GM18858 (cell line): ENCODE results near the gene CHRNA4.
"Not testable (repeated sequence)": the region's sequence is repeated elsewhere in the genome, so short reads cannot be mapped to it uniquely, and the experiment has no call there.

ENCODE experiments used
- ATAC-seq: cut with Tn5 transposase; IDR thresholded peaks from one replicate; pipeline ENCODE4 v1.9.1; 2021; ENCODE audit not compliant: unreplicated experiment

Gene CHRNA4

DNA sequence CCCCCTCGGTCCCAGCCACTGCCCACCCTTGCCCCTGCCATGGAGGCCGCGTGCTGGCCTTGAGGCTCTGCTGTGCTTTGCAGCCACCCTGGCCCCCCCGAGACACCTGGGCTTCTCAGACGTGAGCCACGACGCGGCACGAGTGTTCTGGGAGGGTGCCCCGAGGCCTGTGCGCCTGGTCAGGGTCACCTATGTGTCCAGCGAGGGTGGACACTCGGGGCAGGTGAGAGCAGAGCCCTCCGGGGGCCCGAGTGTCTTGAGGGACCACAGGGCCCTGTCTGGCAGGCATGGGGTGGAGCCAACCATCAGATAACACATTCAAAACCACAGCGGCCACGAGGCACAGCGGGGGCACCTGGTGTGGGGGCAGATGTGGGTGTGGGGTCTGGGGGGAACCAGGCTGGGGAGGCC lies 49.3 kb downstream of the CHRNA4 start:
- ATAC-seq, result no peak

DNA sequence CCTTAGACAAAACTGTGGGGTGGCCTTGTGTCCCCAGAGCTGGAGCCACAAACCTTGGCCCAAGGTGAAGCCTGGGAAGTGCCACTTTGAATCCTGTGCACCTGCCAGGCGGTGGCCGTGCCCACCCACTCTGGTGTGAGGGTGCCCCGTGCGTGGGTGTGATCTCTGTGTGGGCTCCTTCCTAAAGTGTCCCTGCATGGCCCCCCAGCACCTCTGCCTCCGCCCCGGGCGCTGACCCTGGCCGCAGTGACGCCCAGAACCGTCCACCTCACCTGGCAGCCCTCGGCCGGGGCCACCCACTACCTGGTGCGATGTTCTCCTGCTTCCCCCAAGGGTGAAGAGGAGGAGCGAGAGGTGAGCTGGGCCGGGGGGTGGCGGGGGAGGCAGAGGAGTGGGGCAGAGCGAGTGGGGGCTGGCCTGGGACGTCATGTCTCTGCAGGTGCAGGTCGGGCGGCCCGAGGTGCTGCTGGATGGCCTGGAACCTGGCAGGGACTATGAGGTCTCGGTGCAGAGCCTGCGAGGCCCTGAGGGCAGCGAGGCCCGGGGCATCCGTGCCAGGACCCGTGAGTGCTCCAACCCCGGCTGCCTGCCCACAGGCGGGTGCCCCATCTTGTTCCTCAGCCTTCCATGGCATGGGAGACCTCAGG lies 49.8 kb downstream of the CHRNA4 start:
- no peak for ATAC-seq

DNA sequence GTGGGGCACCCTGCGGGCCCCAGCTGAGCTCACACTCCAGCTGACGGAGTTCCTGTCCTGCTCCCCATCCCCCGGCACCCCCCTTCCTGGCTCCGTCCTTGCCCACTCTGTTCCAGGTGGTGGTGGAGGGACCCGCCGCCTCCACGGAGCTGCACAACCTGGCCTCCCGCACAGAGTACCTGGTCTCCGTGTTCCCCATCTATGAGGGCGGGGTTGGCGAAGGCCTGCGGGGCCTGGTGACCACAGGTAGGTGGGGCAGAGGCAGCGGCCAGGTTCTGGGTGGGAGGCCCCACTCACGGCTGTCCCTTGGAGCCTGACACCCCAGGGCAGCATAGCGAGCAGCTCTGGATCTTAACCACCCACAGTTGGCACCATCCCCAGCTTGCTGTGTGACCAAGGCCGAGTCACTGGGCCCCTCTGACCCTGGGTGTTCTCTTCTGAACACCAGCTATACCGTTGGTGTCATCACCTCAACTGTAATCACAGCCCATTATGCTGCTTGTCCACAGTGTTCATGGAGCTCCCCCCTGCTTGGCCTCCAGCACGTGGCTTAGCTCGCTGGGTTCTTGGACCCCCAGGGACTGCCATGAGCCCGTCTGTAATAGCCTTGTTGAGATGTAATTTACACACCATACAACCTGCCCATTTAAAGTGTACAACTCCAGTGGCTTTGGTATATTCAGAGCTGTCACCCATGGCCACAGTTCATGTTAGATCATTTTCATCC lies 50.7 kb downstream of the CHRNA4 start:
- ATAC-seq, result no peak

DNA sequence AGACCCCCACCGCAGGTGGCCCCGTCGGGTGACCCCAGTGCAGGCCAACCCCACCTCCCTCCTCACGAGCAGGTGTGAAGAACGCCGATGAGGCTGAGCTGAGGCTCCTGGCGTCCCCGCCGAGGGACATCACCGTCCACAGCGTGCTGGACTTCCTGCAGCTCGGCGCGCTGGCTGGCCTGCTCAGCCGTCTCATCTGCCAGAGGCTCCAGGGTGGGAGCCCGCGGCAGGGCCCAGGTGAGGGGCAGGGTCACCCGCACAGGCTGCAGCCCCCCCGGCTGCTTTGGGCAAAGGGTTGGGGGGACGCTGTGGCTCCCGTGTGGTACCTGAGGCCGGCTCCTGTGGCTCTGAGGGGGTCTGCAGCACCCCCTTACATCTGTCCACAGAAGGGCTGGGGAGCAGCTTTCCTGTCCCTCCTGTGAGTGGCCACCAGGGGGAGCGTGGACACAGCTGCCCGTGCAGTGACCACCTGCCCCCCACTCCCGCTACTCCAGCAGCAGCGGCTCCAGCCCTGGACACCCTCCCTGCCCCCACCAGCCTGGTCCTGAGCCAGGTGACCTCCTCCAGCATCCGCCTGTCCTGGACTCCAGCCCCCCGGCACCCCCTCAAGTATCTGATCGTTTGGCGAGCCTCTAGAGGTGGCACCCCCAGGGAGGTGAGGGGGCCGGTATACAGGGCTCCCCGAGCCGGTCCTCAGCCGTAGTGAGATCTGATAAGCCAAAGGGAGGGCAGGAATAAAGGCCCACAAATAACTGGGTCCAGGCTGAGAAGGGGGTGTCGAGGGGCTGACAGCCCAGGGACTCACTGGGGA lies 51.7 kb downstream of the CHRNA4 start:
- no peak for ATAC-seq

DNA sequence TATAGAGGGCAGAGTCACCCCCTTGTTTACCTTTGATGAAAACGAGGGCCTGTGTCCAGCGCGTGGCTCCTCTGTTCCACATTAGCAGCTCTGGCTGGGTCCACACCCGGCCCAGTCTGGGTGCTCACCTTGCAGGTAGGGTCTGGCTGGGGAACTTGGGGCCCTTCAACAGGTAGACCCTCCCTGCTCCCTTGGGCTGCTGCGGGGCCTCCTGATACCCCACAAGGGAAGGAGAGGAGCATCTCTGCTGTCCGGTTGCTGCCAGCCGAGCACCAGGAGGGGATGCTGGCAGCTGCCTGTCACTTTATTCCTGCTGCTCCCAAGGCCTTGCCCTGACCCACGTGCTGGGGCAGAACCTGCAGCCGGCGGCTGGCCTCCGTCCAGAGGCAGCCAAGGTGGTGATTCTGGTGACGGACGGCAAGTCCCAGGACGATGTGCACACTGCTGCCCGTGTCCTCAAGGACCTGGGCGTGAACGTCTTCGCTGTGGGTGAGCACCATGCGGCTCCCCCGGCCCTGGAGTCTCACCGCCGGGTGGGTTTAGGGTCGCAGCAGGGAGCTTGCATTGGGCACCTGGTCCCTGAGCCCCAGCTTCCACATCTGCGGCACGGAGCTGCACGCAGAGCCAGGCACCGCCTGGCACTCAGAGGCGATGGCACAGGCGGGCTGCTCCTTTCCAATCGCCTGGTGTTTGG lies 52.8 kb downstream of the CHRNA4 start:
- ATAC-seq, result no peak

DNA sequence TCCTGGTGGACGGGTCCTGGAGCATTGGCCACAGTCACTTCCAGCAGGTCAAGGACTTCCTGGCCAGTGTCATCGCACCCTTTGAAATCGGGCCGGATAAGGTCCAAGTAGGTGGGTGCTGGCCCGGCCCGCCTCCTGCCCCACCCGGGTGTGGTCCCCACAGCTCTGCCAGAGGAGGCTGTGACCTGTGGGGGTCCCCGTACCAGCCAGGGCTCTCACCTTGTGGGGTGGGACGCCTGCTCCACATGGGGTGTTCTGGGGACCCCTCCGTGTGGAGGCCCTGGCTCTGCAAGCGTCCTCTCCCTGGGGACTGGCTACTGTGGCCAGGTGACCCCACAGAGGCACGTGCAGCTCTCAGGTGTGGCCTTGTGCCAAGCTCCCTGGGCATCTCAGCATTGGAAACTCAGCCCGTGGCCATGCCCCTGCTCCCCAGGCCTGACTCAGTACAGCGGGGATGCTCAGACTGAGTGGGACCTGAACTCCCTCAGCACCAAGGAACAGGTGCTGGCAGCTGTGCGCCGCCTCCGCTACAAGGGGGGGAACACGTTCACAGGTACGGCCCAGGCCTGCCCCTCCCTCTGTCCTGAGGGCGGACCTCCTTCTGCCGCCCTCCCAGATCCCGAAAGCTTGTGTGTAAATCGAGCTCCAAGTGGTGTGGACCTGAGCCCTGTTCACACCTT lies 53.5 kb downstream of the CHRNA4 start:
- no peak for ATAC-seq

DNA sequence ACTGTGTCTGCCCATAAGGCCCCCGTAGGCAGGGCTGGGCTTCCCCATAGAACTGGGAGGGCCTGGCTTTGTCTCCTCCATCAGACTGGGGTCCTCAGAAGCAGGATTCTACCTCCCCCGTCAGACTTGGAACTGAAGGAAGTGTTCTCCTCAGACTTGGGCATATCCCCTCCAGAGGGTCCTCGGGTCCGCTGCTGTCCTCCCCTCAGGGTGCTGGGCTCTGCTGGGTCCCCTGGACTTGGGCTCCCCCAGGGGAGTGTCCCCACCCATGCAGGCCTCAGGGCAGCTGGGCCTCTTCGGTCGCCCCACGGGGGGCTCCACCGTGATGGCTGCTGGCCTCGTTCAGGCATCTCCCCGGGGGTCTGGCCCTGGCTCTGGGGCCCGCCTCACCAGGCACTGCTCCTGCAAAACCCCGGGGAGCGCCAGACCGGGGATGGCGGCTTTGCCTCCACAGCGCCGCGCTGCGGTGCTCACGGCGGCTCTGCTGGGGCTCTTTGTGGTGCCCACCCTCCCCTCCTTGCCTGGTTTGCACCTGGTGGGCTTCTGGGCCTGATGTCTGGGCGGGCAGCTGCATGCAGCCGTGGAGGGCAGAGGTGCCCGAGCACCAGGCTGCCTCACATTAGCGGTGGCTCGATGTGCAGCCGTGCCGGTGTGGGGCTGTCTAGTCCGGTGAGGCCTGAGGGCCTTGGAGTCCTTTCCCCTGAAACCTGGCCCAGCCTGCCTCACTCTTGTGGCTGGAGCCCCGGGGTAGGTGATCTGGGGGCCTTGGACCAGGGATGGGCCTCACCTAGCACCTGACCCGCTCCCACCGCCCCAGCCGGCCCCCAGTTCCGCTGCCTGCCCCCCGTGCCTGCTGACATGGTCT lies 54.2 kb downstream of the CHRNA4 start:
- no peak for ATAC-seq

DNA sequence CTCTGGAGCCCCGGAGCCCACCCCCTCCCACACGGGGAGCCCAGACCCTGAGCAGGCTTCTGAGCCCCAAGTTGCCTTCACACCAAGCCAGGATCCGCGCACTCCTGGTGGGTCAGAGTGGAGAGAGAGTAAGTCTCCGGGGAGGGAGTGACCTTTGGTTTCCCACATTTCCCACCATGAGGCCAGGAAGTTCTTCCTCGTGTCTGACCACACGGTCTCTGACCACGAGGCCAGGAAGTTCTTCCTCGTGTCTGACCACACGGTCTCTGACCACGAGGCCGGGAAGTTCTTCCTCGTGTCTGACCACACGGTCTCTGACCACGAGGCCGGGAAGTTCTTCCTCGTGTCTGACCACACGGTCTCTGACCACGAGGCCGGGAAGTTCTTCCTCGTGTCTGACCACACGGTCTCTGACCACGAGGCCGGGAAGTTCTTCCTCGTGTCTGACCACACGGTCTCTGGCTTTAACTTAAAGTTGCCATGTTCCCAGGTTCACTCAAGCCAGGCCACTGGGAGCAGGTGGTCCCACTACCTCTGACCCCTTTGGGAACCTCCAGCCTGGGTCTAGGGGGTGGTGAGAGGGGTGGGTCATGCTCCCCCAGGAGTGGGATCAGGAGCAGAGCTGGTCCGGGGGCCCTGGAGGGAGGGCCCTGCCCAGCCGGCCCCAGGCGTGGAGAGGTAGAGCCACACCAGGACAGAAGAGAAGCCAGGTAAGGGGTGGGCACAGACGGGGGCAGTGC lies 55.0 kb downstream of the CHRNA4 start:
- ATAC-seq, result not testable (repeated sequence)

DNA sequence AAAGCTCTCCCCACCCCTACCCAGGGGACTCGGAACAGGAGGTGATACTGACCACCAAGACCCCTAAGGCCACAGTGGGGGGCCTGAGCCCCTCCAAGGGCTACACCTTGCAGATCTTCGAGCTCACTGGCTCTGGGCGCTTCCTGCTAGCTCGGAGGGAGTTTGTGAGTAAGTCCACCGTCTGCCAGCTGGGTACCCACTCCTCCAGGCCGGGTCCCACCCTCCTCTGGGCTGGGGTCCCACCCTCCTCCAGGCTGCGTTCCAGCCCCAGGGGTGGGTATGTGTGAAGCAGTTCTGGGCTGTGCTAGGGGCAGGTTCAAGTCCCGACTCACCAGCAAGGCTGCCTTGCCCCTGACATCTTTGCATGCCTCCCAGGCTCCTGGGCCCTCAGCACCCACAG lies 55.8 kb downstream of the CHRNA4 start:
- ATAC-seq, result no peak

DNA sequence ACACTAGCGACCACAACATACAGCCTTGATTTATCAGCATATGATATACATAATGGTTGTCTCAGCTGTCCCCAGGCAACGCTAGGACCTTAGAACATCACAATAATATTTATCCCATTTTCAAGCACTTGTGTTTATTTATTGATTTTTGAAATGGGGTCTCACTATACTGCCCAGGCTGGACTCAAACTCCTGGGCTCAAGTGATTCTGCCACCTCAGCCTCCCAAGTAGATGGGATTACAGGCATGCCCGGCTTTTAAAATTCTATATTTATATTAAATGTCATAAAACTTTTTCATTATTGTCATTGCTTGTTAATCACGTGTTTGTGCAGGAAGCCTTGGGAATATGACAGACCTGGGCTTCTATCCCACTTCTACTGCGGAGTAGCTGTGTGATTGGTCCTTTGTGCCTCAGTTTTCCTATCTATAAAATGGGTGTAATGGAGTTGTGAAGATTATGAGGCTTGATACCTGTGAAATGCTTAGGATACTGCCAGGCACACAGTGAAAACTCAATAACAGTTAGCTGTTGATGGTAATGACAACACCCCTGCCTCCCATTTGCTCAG lies 58.0 kb downstream of the CHRNA4 start:
- no peak for ATAC-seq

DNA sequence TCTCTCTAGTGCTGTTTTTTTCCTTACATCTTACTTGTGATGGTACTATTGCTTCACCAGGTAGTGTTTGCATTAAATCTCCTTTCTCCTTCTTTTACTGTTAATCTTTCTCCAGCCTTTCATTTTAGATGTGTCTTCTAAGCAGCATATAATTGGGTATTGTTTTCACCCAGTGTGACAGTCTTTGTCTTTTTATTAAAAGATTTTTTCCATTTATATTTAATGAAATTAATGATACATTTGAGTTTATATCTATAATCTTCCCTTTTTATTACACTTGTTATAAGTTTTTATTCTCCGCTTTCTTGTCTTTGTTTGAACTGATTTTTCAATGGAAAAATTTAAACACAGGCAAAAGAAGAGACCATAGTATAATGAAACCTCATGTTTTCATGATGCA lies 59.5 kb downstream of the CHRNA4 start:
- ATAC-seq, result no peak

DNA sequence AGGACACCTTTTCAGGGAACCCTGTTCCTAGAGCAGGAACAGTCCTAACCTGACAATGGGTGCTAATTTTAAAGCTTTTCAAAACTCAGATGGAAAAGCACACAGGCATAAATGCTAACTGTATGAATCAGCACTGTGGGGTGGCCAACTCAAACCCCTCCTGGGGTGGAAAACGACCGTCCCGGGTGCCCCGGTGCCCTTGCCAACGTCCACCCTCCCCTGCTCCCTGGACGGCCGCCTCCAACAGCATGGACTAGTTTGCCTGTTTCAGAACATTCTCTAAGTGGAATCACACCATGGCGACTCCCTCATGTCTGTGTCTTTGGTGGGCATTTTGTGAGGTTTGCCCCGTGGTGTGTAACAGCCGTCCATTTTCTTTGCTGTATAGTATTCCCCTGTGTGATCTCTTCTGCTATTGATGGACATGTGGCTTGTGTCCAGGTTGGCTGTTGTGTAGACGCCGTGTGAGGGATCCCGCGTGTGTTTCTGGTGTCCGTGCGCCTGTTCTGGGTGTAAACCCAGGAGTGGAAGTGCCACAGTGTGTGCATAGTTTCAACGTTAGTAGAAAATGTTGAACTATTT lies 62.3 kb downstream of the CHRNA4 start:
- ATAC-seq, result no peak

DNA sequence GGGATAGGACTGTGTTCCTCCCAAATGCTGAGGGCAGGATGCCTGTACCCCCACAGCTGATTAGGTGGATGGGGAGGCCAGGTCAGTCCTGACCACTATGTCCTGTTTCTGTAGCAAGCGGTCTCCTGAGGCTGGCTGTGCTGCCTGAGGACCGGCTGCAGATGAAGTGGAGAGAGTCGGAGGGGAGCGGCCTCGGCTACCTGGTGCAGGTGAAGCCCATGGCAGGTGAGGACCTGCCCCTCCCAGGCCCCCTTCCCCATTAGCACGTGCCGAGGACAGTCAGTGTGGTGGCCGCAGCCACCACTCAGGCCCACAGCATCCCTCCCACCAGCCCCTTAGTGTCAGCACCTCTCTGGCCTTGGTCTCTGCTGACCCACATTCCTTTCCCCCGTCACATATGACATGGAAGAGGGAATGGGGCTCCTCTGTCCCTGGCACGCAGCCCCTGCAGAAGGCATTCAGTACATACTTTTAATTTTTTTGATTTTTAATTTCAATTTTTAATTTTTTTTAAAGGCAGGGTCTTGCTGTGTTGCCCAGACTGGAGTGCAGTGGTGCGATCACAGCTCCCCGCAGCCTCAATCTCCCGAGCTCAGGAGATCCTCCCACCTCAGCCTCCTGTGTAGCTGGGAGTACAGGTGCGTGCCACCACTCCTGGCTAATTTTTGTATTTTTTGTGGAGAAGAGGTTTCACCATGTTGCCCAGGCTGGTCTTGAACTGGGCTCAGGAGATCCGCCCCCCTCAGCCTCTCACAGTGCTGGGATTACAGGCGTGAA lies 63.2 kb downstream of the CHRNA4 start:
- no peak for ATAC-seq

DNA sequence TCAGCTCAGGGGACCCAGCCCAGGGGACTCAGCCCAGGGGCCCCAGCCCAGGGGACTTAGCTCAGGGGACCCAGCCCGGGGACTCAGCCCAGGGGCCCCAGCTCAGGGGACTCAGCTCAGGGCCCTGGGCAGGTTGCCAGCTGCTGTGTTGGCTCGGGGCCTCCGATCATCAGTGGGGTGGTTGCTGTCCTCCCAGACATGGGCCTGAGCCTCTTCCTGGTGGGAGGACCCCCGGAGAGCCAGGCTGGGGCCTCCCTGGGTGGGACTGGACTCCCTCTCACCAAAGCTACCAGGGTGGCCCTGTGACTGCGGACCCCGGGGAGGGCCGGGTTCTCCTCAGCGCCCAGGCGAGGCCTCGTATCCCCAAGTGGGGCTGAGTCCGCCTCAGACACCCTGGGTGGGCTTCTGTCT lies 63.8 kb downstream of the CHRNA4 start:
- ATAC-seq, result no peak

DNA sequence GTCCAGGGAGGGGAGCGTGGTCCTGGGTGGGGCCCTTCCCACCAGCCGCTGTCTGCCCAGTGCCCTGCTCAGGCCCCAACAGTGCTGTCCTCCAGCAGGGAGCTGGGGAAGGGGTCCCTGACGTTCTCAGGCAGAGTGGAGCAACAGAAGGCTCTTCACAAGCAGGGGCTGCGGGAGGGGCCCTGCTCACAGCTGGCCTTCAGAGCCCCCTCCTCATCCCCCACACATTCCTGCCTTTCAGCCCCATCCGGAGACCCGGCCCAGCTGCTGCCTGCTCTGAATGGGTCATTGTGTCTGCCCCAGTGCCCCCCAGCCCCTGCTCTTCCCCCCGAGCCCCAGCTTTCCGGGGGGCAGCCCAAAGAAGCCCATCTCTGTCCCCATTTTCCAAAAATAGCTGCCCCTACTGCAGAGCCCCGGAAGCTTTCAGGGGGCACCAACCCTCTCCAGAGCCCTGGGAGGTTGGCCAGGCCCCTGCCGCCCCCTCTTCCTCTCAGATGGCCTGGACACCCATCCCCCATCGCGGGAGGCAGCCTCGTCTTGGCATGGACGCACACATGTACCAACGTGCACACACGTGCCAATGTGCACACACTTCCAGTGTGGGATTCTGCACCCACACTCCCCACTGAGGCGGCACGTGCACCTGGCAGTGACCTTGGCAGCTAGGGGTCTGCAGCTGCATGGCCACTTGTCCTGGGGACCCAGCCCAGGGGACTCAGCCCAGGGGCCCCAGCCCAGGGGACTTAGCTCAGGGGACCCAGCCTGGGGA lies 64.4 kb downstream of the CHRNA4 start:
- no peak for ATAC-seq

DNA sequence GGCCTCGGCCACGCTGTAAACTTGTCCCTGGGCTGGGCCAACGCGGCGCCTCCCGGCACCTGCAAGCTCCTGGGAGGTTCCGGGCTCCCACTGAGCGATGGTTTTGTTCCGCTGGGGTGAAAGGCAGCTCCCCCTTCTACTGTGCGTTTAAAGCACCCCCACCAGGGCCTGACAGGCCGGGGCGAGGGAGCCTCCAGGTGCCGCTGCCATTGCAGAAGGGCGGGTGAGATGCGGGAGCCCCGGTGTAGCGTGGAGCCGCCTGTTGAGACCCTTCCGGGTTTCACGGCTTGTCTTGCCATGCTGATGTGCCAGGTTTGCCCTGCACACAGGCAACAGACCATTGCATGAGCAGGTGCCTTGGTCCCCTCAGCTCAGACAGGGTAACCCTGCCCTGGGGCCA lies 65.3 kb downstream of the CHRNA4 start:
- ATAC-seq, result no peak

DNA sequence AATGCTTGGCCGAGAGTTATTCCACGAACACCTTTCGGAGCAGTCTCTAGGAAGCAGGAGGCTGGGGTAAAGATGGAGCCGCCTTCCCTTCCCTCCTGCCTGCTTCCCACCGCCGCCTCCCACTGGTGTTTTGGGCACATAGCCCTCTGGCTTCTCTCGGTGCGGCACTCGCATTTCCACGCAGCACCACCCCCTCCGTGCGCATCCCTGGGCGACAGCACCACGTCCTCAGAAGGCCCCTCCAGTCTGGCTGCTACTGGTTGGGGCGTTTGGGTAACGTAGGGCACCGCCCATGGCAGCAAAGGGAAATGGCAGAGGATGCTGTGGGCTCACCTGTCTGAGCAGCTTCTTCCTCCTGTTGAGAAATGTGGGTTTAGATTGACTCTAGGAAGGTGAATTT lies 65.7 kb downstream of the CHRNA4 start:
- no peak for ATAC-seq
